GM18511 (cell line): ENCODE results near the gene GLUL.
A peak's percentile ranks its signal among the peaks of the same experiment; 100 is the strongest.

ENCODE experiments used
- ATAC-seq: cut with Tn5 transposase; IDR thresholded peaks from one replicate; pipeline ENCODE4 v1.9.1; 2021; ENCODE audit warnings: mild to moderate bottlenecking, moderate library complexity; ENCODE audit not compliant: unreplicated experiment

The GLUL gene

DNA sequence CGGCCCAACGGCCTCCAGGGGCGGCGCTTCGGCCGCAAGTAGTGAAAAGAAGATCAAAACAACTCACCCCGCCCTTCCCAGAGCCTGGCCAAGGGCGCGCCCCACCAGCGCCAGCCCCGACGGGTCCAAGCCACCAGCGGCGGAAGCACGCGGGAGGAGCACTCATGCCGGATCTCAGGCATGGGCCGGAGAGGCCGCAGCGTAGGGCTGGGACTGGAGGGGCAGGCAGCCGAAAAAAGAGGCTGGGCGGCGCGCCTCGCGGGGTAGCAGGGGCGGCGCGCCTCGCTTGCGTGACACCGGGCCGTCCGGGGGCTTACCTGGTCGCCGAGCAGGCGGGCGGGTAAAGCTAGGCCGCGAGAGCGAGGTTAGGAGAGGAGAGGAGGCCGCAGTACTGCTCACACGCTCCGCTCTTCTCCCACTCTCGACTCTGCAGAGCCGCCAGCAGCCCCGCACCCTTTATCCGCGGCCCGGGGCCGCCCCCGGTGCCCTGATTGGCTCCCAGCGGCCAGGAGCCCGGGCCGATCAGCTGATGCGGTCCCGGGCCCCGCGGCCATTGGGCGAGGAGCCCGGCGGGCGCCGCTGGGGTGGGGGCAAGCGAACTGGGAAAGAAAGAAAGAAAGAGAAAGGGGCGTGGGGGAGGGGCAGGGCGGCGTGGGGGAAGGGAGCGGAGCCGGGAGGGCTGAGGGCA is at the start of gene GLUL:
Gene GLUL, minus strand, starts transcription at position 429 of the 688 bp plus-strand sequence. CDS start 3,053 bp downstream, outside the sequence.
- peak; percentile 79 for ATAC-seq

DNA sequence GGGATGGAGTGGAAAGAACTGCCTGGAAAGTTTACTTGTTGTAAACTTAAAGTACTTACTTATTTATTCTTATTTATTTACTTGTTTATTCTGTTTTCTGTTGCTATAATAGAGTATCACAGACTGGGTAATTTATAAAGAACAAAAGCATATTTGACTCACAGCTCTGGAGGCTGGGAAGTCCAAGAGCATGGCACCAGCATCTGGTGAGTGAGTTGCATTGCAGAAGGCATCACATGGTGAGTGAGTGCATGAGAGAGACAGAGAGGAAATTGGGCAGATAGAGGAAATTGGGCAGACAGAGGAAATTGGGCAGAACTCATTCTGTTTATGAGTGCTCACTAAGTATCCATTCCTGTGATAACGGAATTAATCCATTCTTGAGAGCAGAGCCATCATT is 46.7 kb upstream of the GLUL start:
- ATAC-seq, result no peak

DNA sequence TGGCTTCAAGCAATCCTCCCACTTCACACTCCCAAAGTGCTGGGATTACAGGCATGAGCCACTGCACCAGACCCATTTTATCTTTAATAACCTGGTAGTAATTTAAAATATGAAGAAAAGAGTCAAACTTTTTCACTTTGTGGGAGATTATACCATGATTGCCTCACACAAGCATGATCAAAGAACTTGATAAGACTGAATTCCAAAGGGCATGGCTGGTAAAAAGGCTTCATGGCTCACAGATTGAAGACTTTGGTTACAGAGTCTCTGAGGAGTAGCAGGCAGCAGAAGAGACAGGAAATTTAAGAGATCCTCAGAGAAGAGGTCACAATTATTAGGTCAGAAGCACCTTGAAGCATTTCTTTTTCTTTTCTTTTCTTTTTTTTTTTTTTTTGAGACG is 42.0 kb upstream of the GLUL start:
- no peak for ATAC-seq

GRCh38 chr1:182431278-182431677 is 39.7 kb upstream of the GLUL start:
- ATAC-seq, result no peak

GRCh38 chr1:182430263-182431068 is 38.9 kb upstream of the GLUL start:
- peak; percentile 44 for ATAC-seq

DNA sequence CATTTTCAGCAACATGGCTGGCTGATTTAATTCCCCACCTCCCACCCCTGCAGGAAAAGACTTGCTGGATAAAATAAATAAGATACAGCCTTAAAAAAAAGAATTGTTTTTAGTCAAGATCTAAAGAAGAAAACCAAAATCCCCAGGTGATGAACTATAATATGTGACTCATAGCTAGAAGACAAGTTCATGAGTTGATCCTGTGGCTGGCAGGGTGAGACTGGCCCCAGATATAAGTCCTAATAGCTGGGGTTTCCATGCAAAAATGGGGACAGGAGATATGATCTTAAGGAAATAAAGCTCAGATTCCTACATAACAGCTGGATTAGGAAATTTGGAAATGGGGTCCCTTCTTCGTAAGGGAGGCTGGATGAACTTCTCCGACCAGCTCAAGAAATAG is 36.5 kb upstream of the GLUL start:
- ATAC-seq, result peak; percentile 30

- peak; percentile 66 for ATAC-seq
These were observed 35.1 kb upstream of the GLUL start for GRCh38 chr1:182426442-182427430.

GRCh38 chr1:182415789-182416188 is 24.2 kb upstream of the GLUL start:
- no peak for ATAC-seq

DNA sequence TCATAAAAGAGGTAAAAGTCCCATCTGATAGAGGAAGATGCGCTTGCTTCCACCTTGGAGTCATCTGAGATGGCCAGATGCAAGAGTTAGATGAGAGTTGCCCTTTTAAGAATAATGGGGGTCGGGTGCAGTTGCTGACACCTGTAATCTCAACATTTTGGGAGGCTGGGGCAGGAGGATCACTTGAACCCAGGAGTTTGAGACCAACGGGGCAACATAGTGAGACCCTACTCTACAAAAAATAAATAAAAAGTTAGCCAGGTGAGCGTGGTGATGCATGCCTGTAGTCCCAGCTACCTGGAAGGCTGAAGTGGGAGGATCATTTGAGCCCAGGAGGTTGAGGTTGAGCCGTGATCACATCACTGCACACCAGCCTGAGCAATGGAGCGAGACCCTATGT is 22.4 kb upstream of the GLUL start:
- no peak for ATAC-seq

GRCh38 chr1:182413486-182413885 is 21.9 kb upstream of the GLUL start:
- no peak for ATAC-seq

- no peak for ATAC-seq
These were observed 19.2 kb upstream of the GLUL start for GRCh38 chr1:182410620-182411273.

DNA sequence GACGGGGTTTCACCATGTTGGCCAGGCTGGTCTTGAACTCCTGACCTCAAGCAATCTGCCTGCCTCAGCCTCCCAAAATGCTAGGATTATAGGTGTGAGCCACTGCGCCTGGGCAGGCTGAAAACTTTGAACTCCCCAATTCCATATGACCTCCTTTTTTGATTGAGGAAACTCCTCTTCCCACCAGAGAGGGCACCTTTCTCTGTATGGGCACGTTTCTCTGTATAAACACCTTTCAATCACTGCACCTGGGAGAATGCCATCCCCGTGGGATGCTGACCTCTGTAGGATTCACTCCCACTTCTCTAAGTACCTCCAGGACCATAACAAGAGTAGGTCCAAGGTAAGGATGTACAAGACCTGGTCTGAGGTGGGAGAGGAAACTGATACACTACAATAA is 18.5 kb upstream of the GLUL start:
- ATAC-seq, result no peak

GRCh38 chr1:182408435-182409075 is 17.0 kb upstream of the GLUL start:
- no peak for ATAC-seq

- ATAC-seq, result no peak
These were observed 16.1 kb upstream of the GLUL start for GRCh38 chr1:182407724-182408123.

DNA sequence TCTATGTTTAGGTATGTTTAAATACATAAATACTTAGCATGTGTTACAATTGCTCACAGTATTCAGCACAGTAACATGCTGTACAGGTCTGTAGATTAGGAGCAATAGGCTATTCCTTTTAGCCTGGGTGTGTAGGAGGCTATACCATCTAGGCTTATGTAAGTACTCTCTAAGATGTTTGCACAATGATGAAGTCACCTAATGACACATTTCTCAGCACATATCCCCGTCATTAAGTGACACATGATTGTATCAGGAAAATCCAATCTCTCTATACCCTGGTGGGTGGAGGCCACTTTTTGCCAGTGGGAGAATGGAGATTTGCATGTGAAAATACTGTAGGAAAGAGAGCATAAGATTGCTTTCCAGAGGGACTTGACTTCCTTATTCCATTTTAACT is 14.4 kb upstream of the GLUL start:
- ATAC-seq, result no peak

GRCh38 chr1:182405578-182405977 is 14.0 kb upstream of the GLUL start:
- ATAC-seq, result no peak

DNA sequence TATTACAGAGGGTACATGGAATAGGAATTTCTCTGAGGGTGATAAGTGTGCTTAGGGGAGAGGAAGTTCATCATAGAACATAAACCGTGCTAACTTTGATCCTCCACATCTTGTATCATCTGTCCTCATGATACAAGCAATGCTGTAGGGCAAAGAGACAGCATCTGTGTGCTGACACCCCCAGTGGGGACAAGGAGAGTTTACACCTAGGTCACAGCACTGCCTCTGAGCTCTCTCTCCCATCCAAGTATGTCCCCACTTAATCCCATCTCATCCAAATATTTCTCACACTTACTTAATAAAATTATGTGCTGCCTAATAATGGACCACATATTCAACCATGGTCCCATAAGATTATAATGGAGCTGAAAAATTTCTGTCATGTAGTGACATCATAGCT is 13.2 kb upstream of the GLUL start:
- no peak for ATAC-seq

DNA sequence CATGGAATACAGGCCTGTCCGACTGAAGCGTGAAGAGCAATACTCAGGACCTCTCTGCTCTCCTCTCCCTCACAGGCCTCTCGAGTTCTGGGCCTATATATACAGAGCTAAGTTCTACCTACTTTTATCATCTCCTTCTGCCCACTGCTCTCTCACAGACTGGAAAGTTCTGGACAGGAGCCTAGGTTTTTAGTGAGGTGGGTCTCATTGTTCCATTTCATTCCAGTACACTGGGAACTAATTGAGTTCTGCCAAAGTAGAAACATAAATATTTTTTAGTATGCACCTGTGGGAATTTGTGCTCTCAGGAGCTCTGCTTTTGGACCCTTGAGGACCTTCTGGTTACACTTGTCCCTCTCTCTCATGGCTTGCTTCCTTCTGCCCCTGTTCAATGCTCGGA is 9.0 kb upstream of the GLUL start, which contains the start of gene TEDDM1:
Gene TEDDM1, minus strand, starts transcription at position 101 of the 400 bp plus-strand sequence. CDS start 182 bp downstream, outside the sequence.
- no peak for ATAC-seq

DNA sequence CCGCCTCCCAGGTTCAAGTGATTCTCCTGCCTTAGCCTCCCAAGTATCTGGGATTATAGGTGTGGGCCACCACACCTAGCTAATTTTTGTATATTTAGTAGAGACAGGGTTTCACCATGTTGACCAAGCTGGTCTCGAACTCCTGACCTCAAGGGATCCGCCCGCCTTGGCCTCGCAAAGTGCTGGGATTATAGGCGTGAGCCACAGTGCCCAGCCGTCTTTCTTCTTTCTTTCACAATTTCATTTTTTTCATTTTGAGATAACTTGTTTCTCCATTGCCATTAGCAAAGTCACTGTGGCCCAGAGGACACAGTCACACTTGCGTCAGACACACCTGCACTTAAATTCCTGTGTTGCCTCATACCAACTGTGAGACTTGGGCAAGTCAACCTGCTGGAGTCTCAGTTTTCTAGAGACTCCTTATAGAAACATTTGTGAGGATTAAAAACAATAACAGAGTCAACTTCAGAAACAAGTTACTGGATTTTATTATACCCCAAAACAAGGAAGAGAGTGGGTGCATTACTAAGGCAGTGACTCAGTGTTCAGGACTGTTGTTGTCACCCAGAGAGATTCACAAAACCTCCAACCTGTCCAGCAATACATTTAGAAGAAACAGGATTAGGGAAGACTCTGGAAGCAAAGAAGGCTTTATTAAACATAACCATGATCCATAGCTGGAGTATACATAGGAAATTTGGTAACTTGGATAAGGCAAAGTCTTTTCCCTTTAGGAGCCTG is 6.2 kb upstream of the GLUL start:
- ATAC-seq, result no peak
